ENCODE results near the gene SLC5A12.

DNA sequence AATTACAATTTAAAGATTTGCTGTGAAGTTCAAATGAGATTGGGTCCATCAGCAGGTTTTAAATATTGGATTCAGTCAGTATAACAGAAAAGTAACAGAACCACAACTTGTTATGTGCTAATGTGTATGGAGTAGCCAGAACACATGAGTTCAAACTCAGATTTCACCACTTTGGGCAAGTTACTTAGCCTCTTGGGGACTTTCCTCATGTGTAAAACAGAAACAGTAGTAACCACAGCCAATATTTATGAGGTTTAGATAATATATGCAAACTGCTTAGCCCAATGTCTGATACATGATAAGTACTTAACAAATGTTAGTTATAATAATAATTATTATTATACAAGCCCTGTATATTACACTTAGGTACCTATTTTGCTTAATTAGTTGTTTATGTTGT, 21.8 kb upstream of the SLC5A12 start:
- TF ChIP-seq, protein P1, sequence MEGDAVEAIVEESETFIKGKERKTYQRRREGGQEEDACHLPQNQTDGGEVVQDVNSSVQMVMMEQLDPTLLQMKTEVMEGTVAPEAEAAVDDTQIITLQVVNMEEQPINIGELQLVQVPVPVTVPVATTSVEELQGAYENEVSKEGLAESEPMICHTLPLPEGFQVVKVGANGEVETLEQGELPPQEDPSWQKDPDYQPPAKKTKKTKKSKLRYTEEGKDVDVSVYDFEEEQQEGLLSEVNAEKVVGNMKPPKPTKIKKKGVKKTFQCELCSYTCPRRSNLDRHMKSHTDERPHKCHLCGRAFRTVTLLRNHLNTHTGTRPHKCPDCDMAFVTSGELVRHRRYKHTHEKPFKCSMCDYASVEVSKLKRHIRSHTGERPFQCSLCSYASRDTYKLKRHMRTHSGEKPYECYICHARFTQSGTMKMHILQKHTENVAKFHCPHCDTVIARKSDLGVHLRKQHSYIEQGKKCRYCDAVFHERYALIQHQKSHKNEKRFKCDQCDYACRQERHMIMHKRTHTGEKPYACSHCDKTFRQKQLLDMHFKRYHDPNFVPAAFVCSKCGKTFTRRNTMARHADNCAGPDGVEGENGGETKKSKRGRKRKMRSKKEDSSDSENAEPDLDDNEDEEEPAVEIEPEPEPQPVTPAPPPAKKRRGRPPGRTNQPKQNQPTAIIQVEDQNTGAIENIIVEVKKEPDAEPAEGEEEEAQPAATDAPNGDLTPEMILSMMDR (conservative IDR thresholded peaks at IDR 0.05): no peak
- TF ChIP-seq ZFX (IDR thresholded peaks at IDR 0.05): no peak

All from C4-2B (cell line).